ENCODE results near the gene DYNLT2. TPM values are rescaled to one million over a fixed set of nuclear protein-coding genes. Genes with fewer than 3 reads are reported as not detected.
A peak's percentile ranks its signal among the peaks of the same experiment; 100 is the strongest.

Gene DYNLT2
- total RNA-seq, 1 donor from 2014 or later: 3.2 TPM

- Histone ChIP-seq H3K4me3 (no peak overlapping the region), H3K27ac (no peak overlapping the region), H3K9me3 (no peaks in the 10 kb centered on the region), H3K4me1 (peaks cover 19% of the 10 kb centered on the region), H3K27me3 (no peaks in the 10 kb centered on the region), H3K36me3 (peaks cover 0 to 21% of the 10 kb centered on the region in 2 donors)
- DNase-seq (ENCODE audit: extremely low spot score in 2 of 2): no peak
- TF ChIP-seq CTCF (IDR thresholded peaks at IDR 0.05) (no peak), POLR2A (IDR thresholded peaks at IDR 0.05) (no peak), POLR2AphosphoS5 (IDR thresholded peaks at IDR 0.05; ENCODE audit: insufficient read depth in 1 of 2, low read depth in 1 of 2) (no peak)
- intact Hi-C loops (cut with DNase I): no loop called here
Observed at GRCh38 chr6:169755162-169755561, 3.8 kb upstream of the DYNLT2 start.

- no peaks in the 10 kb centered on the region for H3K27me3 ChIP-seq
- DNase-seq (ENCODE audit: extremely low spot score in 2 of 2): no peak
- peak overlapping the region; percentile 92 for H3K27ac ChIP-seq
- intact Hi-C loops (cut with DNase I): no loop called here
- H3K4me3 ChIP-seq: peak overlapping the region; percentile 80 to 88
- peaks cover 22% of the 10 kb centered on the region for H3K4me1 ChIP-seq
- no peaks in the 10 kb centered on the region for H3K36me3 ChIP-seq
- H3K9me3 ChIP-seq: no peaks in the 10 kb centered on the region
- TF ChIP-seq POLR2AphosphoS5 (IDR thresholded peaks at IDR 0.05; ENCODE audit: insufficient read depth in 1 of 2, low read depth in 1 of 2) (no peak), POLR2A (IDR thresholded peaks at IDR 0.05) (no peak), CTCF (IDR thresholded peaks at IDR 0.05) (no peak)
Observed at GRCh38 chr6:169752074-169752623, 777 bp upstream of the DYNLT2 start.

- no peak for DNase-seq (ENCODE audit: extremely low spot score in 2 of 2)
- no peaks in the 10 kb centered on the region for H3K27me3 ChIP-seq
- H3K4me3 ChIP-seq: no peak overlapping the region
- H3K4me1 ChIP-seq: peaks cover 12% of the 10 kb centered on the region
- no peak overlapping the region for H3K27ac ChIP-seq
- H3K9me3 ChIP-seq: no peaks in the 10 kb centered on the region
- H3K36me3 ChIP-seq: no peaks in the 10 kb centered on the region
- TF ChIP-seq CTCF (IDR thresholded peaks at IDR 0.05) (no peak), POLR2A (IDR thresholded peaks at IDR 0.05) (no peak), POLR2AphosphoS5 (IDR thresholded peaks at IDR 0.05; ENCODE audit: insufficient read depth in 1 of 2, low read depth in 1 of 2) (no peak)
- intact Hi-C loops (cut with DNase I): no loop called here
Observed at GRCh38 chr6:169746556-169746955, 4.8 kb downstream of the DYNLT2 start.

GRCh38 chr6:169745405-169745804 lies 6.0 kb downstream of the DYNLT2 start:
- no peaks in the 10 kb centered on the region for H3K9me3 ChIP-seq
- H3K27me3 ChIP-seq: no peaks in the 10 kb centered on the region
- TF ChIP-seq POLR2AphosphoS5 (IDR thresholded peaks at IDR 0.05; ENCODE audit: insufficient read depth in 1 of 2, low read depth in 1 of 2) (no peak), POLR2A (IDR thresholded peaks at IDR 0.05) (no peak), CTCF (IDR thresholded peaks at IDR 0.05) (no peak)
- peaks cover 5% of the 10 kb centered on the region for H3K4me1 ChIP-seq
- DNase-seq (ENCODE audit: extremely low spot score in 2 of 2): no peak
- no peak overlapping the region for H3K27ac ChIP-seq
- no peak overlapping the region for H3K4me3 ChIP-seq
- H3K36me3 ChIP-seq: no peaks in the 10 kb centered on the region
- intact Hi-C loops (cut with DNase I): no loop called here

- H3K4me1 ChIP-seq: no peaks in the 10 kb centered on the region
- TF ChIP-seq CTCF (IDR thresholded peaks at IDR 0.05) (no peak), POLR2A (IDR thresholded peaks at IDR 0.05) (no peak), POLR2AphosphoS5 (IDR thresholded peaks at IDR 0.05; ENCODE audit: insufficient read depth in 1 of 2, low read depth in 1 of 2) (no peak)
Observed at GRCh38 chr6:169741344-169741743, 10.0 kb downstream of the DYNLT2 start.

More at GRCh38 chr6:169741344-169741743, 10.0 kb downstream of the DYNLT2 start:
- Histone ChIP-seq H3K27ac (no peak overlapping the region), H3K36me3 (no peaks in the 10 kb centered on the region), H3K27me3 (no peaks in the 10 kb centered on the region), H3K4me3 (no peak overlapping the region), H3K9me3 (no peaks in the 10 kb centered on the region)
- intact Hi-C loops (cut with DNase I): no loop called here
- DNase-seq (ENCODE audit: extremely low spot score in 2 of 2): no peak
